H9 (cell line): ENCODE measurements around the gene MST1. TPM values are rescaled to one million over a fixed set of nuclear protein-coding genes. Genes with fewer than 3 reads are reported as not detected.

Experiments
- DNase-seq: peaks from one replicate; pipeline ENCODE4 v3.0.0-alpha.2; 2017
- H2AFZ ChIP-seq: one replicate; pipeline ENCODE4 v1.6.1; 2013; ENCODE audit warnings: mild to moderate bottlenecking, low read length, control low read depth, moderate library complexity
- H2AK5ac ChIP-seq: 2 replicates; pipeline ENCODE4 v1.6.1; 2013; ENCODE audit warnings: low read length, control low read depth, mixed read lengths; ENCODE audit not compliant: insufficient read length
- H2BK120ac ChIP-seq: one replicate; pipeline ENCODE4 v1.6.1; 2013; ENCODE audit warnings: low read depth, mild to moderate bottlenecking, low read length, control low read depth, inconsistent platforms; ENCODE audit not compliant: poor library complexity, severe bottlenecking
- H2BK12ac ChIP-seq: 2 replicates; pipeline ENCODE4 v1.6.1; 2013; ENCODE audit warnings: low read length, control low read depth, mixed read lengths, low read depth; ENCODE audit not compliant: insufficient read length
- H2BK15ac ChIP-seq: 2 replicates; pipeline ENCODE4 v1.6.1; 2013; ENCODE audit warnings: low read depth, low read length, control low read depth
- H2BK20ac ChIP-seq: one replicate; pipeline ENCODE4 v1.6.1; 2013; ENCODE audit warnings: low read depth, mild to moderate bottlenecking, low read length, control low read depth, inconsistent platforms; ENCODE audit not compliant: poor library complexity, severe bottlenecking
- H2BK5ac ChIP-seq: 2 replicates; pipeline ENCODE4 v1.6.1; 2013; ENCODE audit warnings: low read length, control low read depth, mixed read lengths; ENCODE audit not compliant: insufficient read length
- H3K14ac ChIP-seq: 2 replicates; pipeline ENCODE4 v1.6.1; 2013; ENCODE audit warnings: low read length, control low read depth; ENCODE audit not compliant: insufficient read depth
- H3K18ac ChIP-seq: 2 replicates; pipeline ENCODE4 v1.6.1; 2013; ENCODE audit warnings: low read depth, mild to moderate bottlenecking, mixed read lengths, low read length, control low read depth; ENCODE audit not compliant: insufficient read length
- H3K23ac ChIP-seq: 2 replicates; pipeline ENCODE4 v1.6.1; 2013; ENCODE audit warnings: low read length, control low read depth, mixed read lengths, low read depth; ENCODE audit not compliant: insufficient read length
- H3K23me2 ChIP-seq: 2 replicates; pipeline ENCODE4 v1.6.1; 2013; ENCODE audit warnings: low read depth, mild to moderate bottlenecking, mixed read lengths, low read length, control low read depth; ENCODE audit not compliant: insufficient read length, poor library complexity, severe bottlenecking
- H3K27ac ChIP-seq: 2 replicates; pipeline ENCODE4 v1.5.1; 2013; ENCODE audit warnings: low read length, control low read depth, mixed read lengths, low read depth; ENCODE audit not compliant: insufficient read length
- H3K27me3 ChIP-seq: 2 replicates; pipeline ENCODE4 v1.6.1; 2013; ENCODE audit warnings: low read length, control low read depth, inconsistent platforms; ENCODE audit not compliant: insufficient read depth
- H3K4ac ChIP-seq: 2 replicates; pipeline ENCODE4 v1.6.1; 2013; ENCODE audit warnings: low read depth, mild to moderate bottlenecking, control low read depth, inconsistent platforms, low read length, moderate library complexity
- H3K4me1 ChIP-seq: 2 replicates; pipeline ENCODE4 v1.6.1; 2013; ENCODE audit warnings: low read length, control low read depth, inconsistent platforms; ENCODE audit not compliant: insufficient read depth
- H3K4me2 ChIP-seq: 2 replicates; pipeline ENCODE4 v1.6.1; 2013; ENCODE audit warnings: low read length, control low read depth, mixed read lengths; ENCODE audit not compliant: insufficient read length, insufficient read depth
- H3K56ac ChIP-seq: 2 replicates; pipeline ENCODE4 v1.6.1; 2013; ENCODE audit warnings: low read depth, mild to moderate bottlenecking, mixed read lengths, low read length, control low read depth; ENCODE audit not compliant: insufficient read length
- H3K79me1 ChIP-seq: 2 replicates; pipeline ENCODE4 v1.6.1; 2013; ENCODE audit warnings: low read depth, mild to moderate bottlenecking, moderate library complexity, low read length, control low read depth, inconsistent platforms; ENCODE audit not compliant: insufficient read depth, poor library complexity, severe bottlenecking
- H3K79me2 ChIP-seq: 2 replicates; pipeline ENCODE4 v1.6.1; 2013; ENCODE audit warnings: low read length, control low read depth, inconsistent platforms; ENCODE audit not compliant: insufficient read depth
- H3K9ac ChIP-seq: 2 replicates; pipeline ENCODE4 v1.6.1; 2013; ENCODE audit warnings: low read length, control low read depth, mixed read lengths; ENCODE audit not compliant: insufficient read length; ENCODE audit errors: extremely low read depth
- H3K9me3 ChIP-seq: one replicate; pipeline ENCODE4 v1.6.1; 2013; ENCODE audit warnings: low read depth, low read length, inconsistent platforms; ENCODE audit not compliant: control insufficient read depth
- H3T11ph ChIP-seq: one replicate; pipeline ENCODE4 v1.6.1; 2013; ENCODE audit warnings: mild to moderate bottlenecking, low read length, control low read depth, inconsistent platforms
- H4K20me1 ChIP-seq: one replicate; pipeline ENCODE4 v1.6.1; 2013; ENCODE audit not compliant: control insufficient read depth, insufficient read length, insufficient read depth
- H4K5ac ChIP-seq: 2 replicates; pipeline ENCODE4 v1.6.1; 2013; ENCODE audit warnings: low read depth, mild to moderate bottlenecking, mixed read lengths, low read length, control low read depth; ENCODE audit not compliant: insufficient read length
- H4K8ac ChIP-seq: replicated peaks from 2 replicates; pipeline ENCODE4 v1.6.1; 2013; ENCODE audit warnings: low read length, control low read depth, mixed read lengths, low read depth; ENCODE audit not compliant: insufficient read length
- H4K91ac ChIP-seq: 2 replicates; pipeline ENCODE4 v1.6.1; 2013; ENCODE audit warnings: low read depth, mild to moderate bottlenecking, moderate library complexity, mixed read lengths, low read length, control low read depth; ENCODE audit not compliant: insufficient read length
- H3K27ac Mint-ChIP-seq, 3 experiments: 2 replicates in 2 of 3; 3 replicates in 1 of 3; pipeline ENCODE4 v1.8.0; 2020 to 2021; ENCODE audit warnings: mixed read lengths in 3 of 3, mild to moderate bottlenecking in 1 of 3, moderate library complexity in 1 of 3
- H3K27me3 Mint-ChIP-seq: 2 replicates; pipeline ENCODE4 v1.8.0; 2021; ENCODE audit warnings: low read depth, mild to moderate bottlenecking, moderate library complexity, mixed read lengths
- H3K36me3 Mint-ChIP-seq, 3 experiments: 2 replicates in 2 of 3; 3 replicates in 1 of 3; pipeline ENCODE4 v1.8.0; 2020 to 2021; ENCODE audit warnings: low read depth in 3 of 3, mixed read lengths in 3 of 3; ENCODE audit not compliant: insufficient read depth in 1 of 3
- H3K4me1 Mint-ChIP-seq, 2 experiments: 2 replicates each; pipeline ENCODE4 v1.8.0; 2020; ENCODE audit warnings: mixed read lengths in 2 of 2
- H3K4me3 Mint-ChIP-seq, 2 experiments: 2 replicates in 1 of 2; 3 replicates in 1 of 2; pipeline ENCODE4 v1.8.0; 2020 to 2021; ENCODE audit warnings: mild to moderate bottlenecking in 2 of 2, mixed read lengths in 2 of 2, moderate library complexity in 1 of 2
- H3K9me3 Mint-ChIP-seq, 2 experiments: 2 replicates in 1 of 2; 3 replicates in 1 of 2; pipeline ENCODE4 v1.8.0; 2020; ENCODE audit warnings: mild to moderate bottlenecking in 2 of 2, mixed read lengths in 2 of 2, moderate library complexity in 1 of 2
- WGBS: extraction: QIAGEN DNeasy Blood & Tissue Kit; methylation state at CpG from one replicate; pipeline ENCODE4 v1.1.7; 2013; ENCODE audit warnings: missing lambda C conversion rate, low lambda C conversion rate, mixed read lengths; ENCODE audit not compliant: insufficient read length; ENCODE audit errors: extremely low coverage; 5-methylcytosine and 5-hydroxymethylcytosine counted together
- total RNA-seq: library from RNA; stranded (reverse); gene quantifications from 2 replicates; pipeline ENCODE4 v1.2.1, GENCODE V29; 2021
- TF ChIP-seq, protein P1 (sequence below): fragments of 200-600 bp; sonication (generic); conservative IDR thresholded peaks from 3 replicates; pipeline ENCODE4 v1.8.0; 2021; ENCODE audit warnings: antibody characterized with exemption, mild to moderate bottlenecking

The MST1 gene
- total RNA-seq, 1 experiment from 2014 or later, result 8.9 TPM

DNA sequence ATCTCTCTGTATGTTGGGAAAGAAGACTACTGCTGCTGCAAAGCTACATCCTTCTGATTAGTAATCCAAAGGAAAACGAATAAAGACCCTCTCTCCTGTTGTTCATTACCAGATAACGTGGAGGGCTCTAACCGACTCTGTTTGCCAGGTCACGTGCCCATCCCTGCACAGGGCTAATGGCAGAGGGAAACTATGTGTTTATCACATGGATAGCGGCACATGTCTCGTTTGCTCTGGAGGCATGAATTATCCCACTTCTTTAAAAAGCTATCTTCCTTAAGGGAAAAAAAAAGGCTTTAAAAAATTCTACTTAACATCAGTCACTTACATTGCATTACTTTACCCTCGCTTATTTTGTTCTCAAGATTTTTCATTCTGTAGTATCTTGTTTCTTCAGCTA, 48.0 kb downstream of the MST1 start:
- Histone ChIP-seq H3K4me1 (no peaks in the 10 kb centered on the region), H2BK15ac (no peak overlapping the region)
- WGBS, result no CpG with 5 or more reads among the region's 7 CpGs

More for the DNA sequence above, 48.0 kb downstream of the MST1 start:
- TF ChIP-seq, protein P1, sequence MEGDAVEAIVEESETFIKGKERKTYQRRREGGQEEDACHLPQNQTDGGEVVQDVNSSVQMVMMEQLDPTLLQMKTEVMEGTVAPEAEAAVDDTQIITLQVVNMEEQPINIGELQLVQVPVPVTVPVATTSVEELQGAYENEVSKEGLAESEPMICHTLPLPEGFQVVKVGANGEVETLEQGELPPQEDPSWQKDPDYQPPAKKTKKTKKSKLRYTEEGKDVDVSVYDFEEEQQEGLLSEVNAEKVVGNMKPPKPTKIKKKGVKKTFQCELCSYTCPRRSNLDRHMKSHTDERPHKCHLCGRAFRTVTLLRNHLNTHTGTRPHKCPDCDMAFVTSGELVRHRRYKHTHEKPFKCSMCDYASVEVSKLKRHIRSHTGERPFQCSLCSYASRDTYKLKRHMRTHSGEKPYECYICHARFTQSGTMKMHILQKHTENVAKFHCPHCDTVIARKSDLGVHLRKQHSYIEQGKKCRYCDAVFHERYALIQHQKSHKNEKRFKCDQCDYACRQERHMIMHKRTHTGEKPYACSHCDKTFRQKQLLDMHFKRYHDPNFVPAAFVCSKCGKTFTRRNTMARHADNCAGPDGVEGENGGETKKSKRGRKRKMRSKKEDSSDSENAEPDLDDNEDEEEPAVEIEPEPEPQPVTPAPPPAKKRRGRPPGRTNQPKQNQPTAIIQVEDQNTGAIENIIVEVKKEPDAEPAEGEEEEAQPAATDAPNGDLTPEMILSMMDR, result no peak
- Histone ChIP-seq H3T11ph (no peak overlapping the region), H2BK120ac (no peak overlapping the region), H3K4me2 (no peak overlapping the region), H4K91ac (no peak overlapping the region), H3K9ac (no peak overlapping the region), H2AK5ac (no peak overlapping the region), H3K14ac (no peak overlapping the region), H3K23me2 (no peaks in the 10 kb centered on the region), H3K79me1 (no peaks in the 10 kb centered on the region), H3K18ac (no peak overlapping the region), H3K56ac (no peak overlapping the region), H2AFZ (no peak overlapping the region), H2BK5ac (no peak overlapping the region), H4K20me1 (no peaks in the 10 kb centered on the region), H3K79me2 (no peaks in the 10 kb centered on the region), H3K23ac (no peak overlapping the region), H2BK20ac (no peak overlapping the region), H3K9me3 (no peaks in the 10 kb centered on the region), H3K27me3 (no peaks in the 10 kb centered on the region), H2BK12ac (no peak overlapping the region), H4K8ac (no peak overlapping the region), H4K5ac (no peak overlapping the region), H3K4ac (no peak overlapping the region), H3K27ac (no peak overlapping the region)
- H3K36me3 Mint-ChIP-seq, result no peaks in the 10 kb centered on the region
- no peaks in the 10 kb centered on the region; a peak in 1 of 4 replicates for H3K4me1 Mint-ChIP-seq
- no peak overlapping the region for H3K4me3 Mint-ChIP-seq
- no peak for DNase-seq
- no peaks in the 10 kb centered on the region; the same call in 1 of the 2 replicates for H3K27me3 Mint-ChIP-seq
- H3K9me3 Mint-ChIP-seq, result no peaks in the 10 kb centered on the region
- no peak overlapping the region; a peak in 1 of 7 replicates for H3K27ac Mint-ChIP-seq
